ENCODE measurements around the gene SLC16A2.
A peak's percentile ranks its signal among the peaks of the same experiment; 100 is the strongest.

The SLC16A2 gene

DNA sequence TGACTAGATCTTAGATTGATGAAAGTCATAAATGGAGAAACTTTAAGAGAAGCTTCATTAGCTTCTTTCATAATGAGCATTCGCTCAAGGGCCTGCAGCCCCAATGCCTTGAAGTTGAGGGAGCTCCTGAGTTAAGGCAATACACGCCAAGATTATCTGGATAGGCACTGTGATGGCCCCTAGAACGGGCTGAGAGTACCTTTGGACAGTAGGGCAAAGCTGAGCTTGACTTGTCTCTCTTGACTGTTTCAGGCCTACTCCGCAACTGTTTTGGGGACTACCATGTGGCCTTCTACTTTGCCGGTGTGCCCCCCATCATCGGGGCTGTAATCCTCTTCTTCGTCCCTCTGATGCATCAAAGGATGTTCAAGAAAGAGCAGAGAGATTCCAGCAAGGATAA lies 109.8 kb downstream of the SLC16A2 start:
- no peaks in the 10 kb centered on the region for H4K20me1 ChIP-seq (ENCODE audit: insufficient read depth, low read length)
- no peaks in the 10 kb centered on the region for H3K27me3 ChIP-seq (replicated peaks; ENCODE audit: insufficient read depth, low read length)
- no peak overlapping the region for H3K9ac ChIP-seq (ENCODE audit: low read length)
- no peaks in the 10 kb centered on the region for H3F3A ChIP-seq (ENCODE audit: insufficient read depth, low read length)
- no peak overlapping the region for H3K4me3 ChIP-seq (ENCODE audit: low read length)
- H2AFZ ChIP-seq (ENCODE audit: low read length), result no peak overlapping the region
- TF ChIP-seq, protein P1, sequence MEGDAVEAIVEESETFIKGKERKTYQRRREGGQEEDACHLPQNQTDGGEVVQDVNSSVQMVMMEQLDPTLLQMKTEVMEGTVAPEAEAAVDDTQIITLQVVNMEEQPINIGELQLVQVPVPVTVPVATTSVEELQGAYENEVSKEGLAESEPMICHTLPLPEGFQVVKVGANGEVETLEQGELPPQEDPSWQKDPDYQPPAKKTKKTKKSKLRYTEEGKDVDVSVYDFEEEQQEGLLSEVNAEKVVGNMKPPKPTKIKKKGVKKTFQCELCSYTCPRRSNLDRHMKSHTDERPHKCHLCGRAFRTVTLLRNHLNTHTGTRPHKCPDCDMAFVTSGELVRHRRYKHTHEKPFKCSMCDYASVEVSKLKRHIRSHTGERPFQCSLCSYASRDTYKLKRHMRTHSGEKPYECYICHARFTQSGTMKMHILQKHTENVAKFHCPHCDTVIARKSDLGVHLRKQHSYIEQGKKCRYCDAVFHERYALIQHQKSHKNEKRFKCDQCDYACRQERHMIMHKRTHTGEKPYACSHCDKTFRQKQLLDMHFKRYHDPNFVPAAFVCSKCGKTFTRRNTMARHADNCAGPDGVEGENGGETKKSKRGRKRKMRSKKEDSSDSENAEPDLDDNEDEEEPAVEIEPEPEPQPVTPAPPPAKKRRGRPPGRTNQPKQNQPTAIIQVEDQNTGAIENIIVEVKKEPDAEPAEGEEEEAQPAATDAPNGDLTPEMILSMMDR (IDR thresholded peaks at IDR 0.05; ENCODE audit: low read length), result no peak
- no peak for TF ChIP-seq EZH2 (optimal IDR thresholded peaks at IDR 0.05; ENCODE audit: low read depth, low read length)
- no peak for TF ChIP-seq EZH2phosphoT487 (IDR thresholded peaks at IDR 0.05; ENCODE audit: low read length)
- DNase-seq, result no peak
- H3K9me3 ChIP-seq (replicated peaks; ENCODE audit: insufficient read depth, low read length), result no peaks in the 10 kb centered on the region
- H3K27ac ChIP-seq (ENCODE audit: low read length), result no peak overlapping the region
- no peaks in the 10 kb centered on the region for H3K36me3 ChIP-seq (replicated peaks; ENCODE audit: insufficient read depth, low read length)
- H3K79me2 ChIP-seq (ENCODE audit: low read length), result no peaks in the 10 kb centered on the region
- no peaks in the 10 kb centered on the region for H3K9me2 ChIP-seq (replicated peaks; ENCODE audit: insufficient read depth, low read length)
- H3K4me1 ChIP-seq (ENCODE audit: low read length), result no peaks in the 10 kb centered on the region
- H3K4me2 ChIP-seq (ENCODE audit: low read depth, low read length), result no peak overlapping the region

DNA sequence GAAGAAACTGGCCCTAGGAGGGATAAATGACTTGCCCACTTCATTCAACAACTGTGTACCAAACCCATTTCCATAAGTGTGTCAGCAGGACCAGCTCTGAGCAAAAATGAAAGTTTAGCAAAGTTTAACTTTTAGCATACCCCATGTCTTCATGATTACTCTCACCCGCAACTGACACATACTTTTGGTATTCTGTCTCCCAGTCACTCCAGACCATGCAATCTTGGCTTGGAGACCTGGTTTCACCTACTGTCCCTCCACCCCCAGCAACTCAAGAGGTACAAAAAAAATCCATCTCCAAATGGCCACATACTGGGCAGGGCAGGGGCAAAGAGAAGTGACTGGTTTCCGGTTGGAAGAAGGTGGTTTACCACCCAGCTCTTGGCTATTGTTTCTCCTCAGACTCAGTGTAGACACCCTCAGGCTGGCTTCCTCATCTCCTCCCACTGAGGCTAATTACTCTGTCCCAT lies 113.3 kb downstream of the SLC16A2 start:
- Histone ChIP-seq H3K9me3 (replicated peaks; ENCODE audit: insufficient read depth, low read length) (no peaks in the 10 kb centered on the region), H3K27me3 (replicated peaks; ENCODE audit: insufficient read depth, low read length) (no peaks in the 10 kb centered on the region), H3K27ac (ENCODE audit: low read length) (no peak overlapping the region), H3K9me2 (replicated peaks; ENCODE audit: insufficient read depth, low read length) (no peaks in the 10 kb centered on the region), H3K4me2 (ENCODE audit: low read depth, low read length) (no peak overlapping the region), H3K9ac (ENCODE audit: low read length) (no peak overlapping the region), H3K36me3 (replicated peaks; ENCODE audit: insufficient read depth, low read length) (no peaks in the 10 kb centered on the region), H3F3A (ENCODE audit: insufficient read depth, low read length) (no peaks in the 10 kb centered on the region), H3K4me3 (ENCODE audit: low read length) (no peak overlapping the region), H3K79me2 (ENCODE audit: low read length) (no peaks in the 10 kb centered on the region), H2AFZ (ENCODE audit: low read length) (no peak overlapping the region; the same call in 1 of the 2 replicates), H4K20me1 (ENCODE audit: insufficient read depth, low read length) (no peaks in the 10 kb centered on the region), H3K4me1 (ENCODE audit: low read length) (no peaks in the 10 kb centered on the region)
- TF ChIP-seq EZH2phosphoT487 (IDR thresholded peaks at IDR 0.05; ENCODE audit: low read length) (no peak), EZH2 (optimal IDR thresholded peaks at IDR 0.05; ENCODE audit: low read depth, low read length) (no peak)
- TF ChIP-seq, protein P1 (IDR thresholded peaks at IDR 0.05; ENCODE audit: low read length), result no peak
- no peak for DNase-seq

DNA sequence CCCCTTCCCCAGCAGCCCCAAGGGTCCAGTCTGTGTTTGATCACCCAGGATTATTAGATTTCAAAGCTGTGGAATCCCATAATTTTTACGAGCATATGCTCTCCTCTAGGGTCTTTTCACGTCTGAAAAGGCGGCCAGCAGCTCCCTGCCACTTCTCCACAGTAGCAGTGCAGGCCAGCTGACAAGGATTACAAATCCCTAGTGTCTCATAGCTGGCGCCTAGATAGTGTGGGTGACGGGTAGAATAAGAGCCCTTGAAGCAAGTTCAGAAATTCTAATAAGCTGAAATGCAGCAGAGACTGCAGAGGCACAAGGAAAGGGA lies 113.8 kb downstream of the SLC16A2 start:
- Histone ChIP-seq H3K27ac (ENCODE audit: low read length) (no peak overlapping the region), H2AFZ (ENCODE audit: low read length) (peak overlapping the region; percentile 65), H3K4me3 (ENCODE audit: low read length) (peak overlapping the region; percentile 63; the same call in 1 of the 2 replicates), H4K20me1 (ENCODE audit: insufficient read depth, low read length) (no peaks in the 10 kb centered on the region), H3K9me2 (replicated peaks; ENCODE audit: insufficient read depth, low read length) (no peaks in the 10 kb centered on the region), H3K36me3 (replicated peaks; ENCODE audit: insufficient read depth, low read length) (no peaks in the 10 kb centered on the region), H3F3A (ENCODE audit: insufficient read depth, low read length) (no peaks in the 10 kb centered on the region), H3K79me2 (ENCODE audit: low read length) (no peaks in the 10 kb centered on the region), H3K27me3 (replicated peaks; ENCODE audit: insufficient read depth, low read length) (no peaks in the 10 kb centered on the region), H3K9me3 (replicated peaks; ENCODE audit: insufficient read depth, low read length) (no peaks in the 10 kb centered on the region), H3K9ac (ENCODE audit: low read length) (no peak overlapping the region), H3K4me1 (ENCODE audit: low read length) (no peaks in the 10 kb centered on the region), H3K4me2 (ENCODE audit: low read depth, low read length) (peak overlapping the region; percentile 72; the same call in 1 of the 2 replicates)
- no peak for DNase-seq
- no peak for TF ChIP-seq EZH2 (optimal IDR thresholded peaks at IDR 0.05; ENCODE audit: low read depth, low read length)
- TF ChIP-seq EZH2phosphoT487 (IDR thresholded peaks at IDR 0.05; ENCODE audit: low read length), result no peak
- TF ChIP-seq, protein P1 (IDR thresholded peaks at IDR 0.05; ENCODE audit: low read length), result no peak

Measured in MM.1S (cell line).